K562 (cell line): Measurements from ENCODE around the gene DNAJC25. TPM values are rescaled to one million over a fixed set of nuclear protein-coding genes. Genes with fewer than 3 reads are reported as not detected.

Source experiments
- ATAC-seq: fragments of 200-7000 bp; cut with Tn5 transposase; 3 replicates; pipeline ENCODE4 v1.9.1; 2020; ENCODE audit warnings: moderate library complexity
- BruUV-seq: library from RNA; stranded (reverse); fragments of 400-500 nt; replicated peaks from 2 replicates; lab custom pipeline; 2021; lab: Mats Ljungman, UMichigan
- CTCF ChIA-PET: fragments of 300-600 bp; formaldehyde crosslinking; extraction: SDS; loops from one replicate; lab custom pipeline; 2021; ENCODE audit warnings: low intra/inter-chr PET ratio; lab: Yijun Ruan, JAX
- POLR2A ChIA-PET: fragments of 300-600, 350-650 bp; sonication (Branson Sonifier 250); formaldehyde crosslinking; extraction: SDS; loops from one replicate; lab custom pipeline; 2021; ENCODE audit warnings: antibody characterized with exemption, inconsistent platforms; lab: Yijun Ruan, JAX
- DNase-seq, 4 experiments: peaks; one replicate each; pipeline versions ENCODE4 v3.0.0 to v3.0.0-alpha.2; 2011 to 2018; ENCODE audit warnings: low spot score in 3 of 4, mixed read lengths in 3 of 4; ENCODE audit errors: extremely low read depth in 1 of 4
- FAIRE-seq: peaks from 2 replicates; lab custom pipeline; 2011; peaks lifted over from hg19 to GRCh38; lab: Jason Lieb, UNC
- H2AFZ ChIP-seq: 2 replicates; pipeline ENCODE4 v1.6.0; 2011; ENCODE audit warnings: low read depth, low read length, control low read depth, inconsistent platforms
- H3K27ac ChIP-seq: fragments of 200-600 bp; 3 replicates; pipeline ENCODE4 v1.8.0; 2011; ENCODE audit warnings: low read depth, mild to moderate bottlenecking, control low read depth, inconsistent platforms, low read length, moderate library complexity, mixed read lengths; ENCODE audit errors: extremely low read depth
- H3K27me3 ChIP-seq, 2 experiments: fragments of 300-600 bp in 1 of 2; 2 replicates in 1 of 2; 3 replicates in 1 of 2; pipeline versions ENCODE4 v1.6.0 to v1.8.0; 2011; ENCODE audit warnings: inconsistent platforms in 2 of 2, low read length in 2 of 2, mild to moderate bottlenecking in 1 of 2, mixed read lengths in 1 of 2, moderate library complexity in 1 of 2; ENCODE audit not compliant: control insufficient read depth in 2 of 2, insufficient read depth in 2 of 2
- H3K36me3 ChIP-seq: fragments of 300-600 bp; 3 replicates; pipeline ENCODE4 v1.8.0; 2011; ENCODE audit warnings: mild to moderate bottlenecking, low read length, inconsistent platforms; ENCODE audit not compliant: control insufficient read depth, insufficient read depth
- H3K4me1 ChIP-seq, 2 experiments: fragments of 200-600 bp in 1 of 2; replicated peaks in 1 of 2; 2 replicates in 1 of 2; 3 replicates in 1 of 2; pipeline versions ENCODE4 v1.5.1 to v1.8.0; 2011; ENCODE audit warnings: inconsistent platforms in 2 of 2, low read length in 2 of 2, mild to moderate bottlenecking in 1 of 2, mixed read lengths in 1 of 2, moderate library complexity in 1 of 2; ENCODE audit not compliant: control insufficient read depth in 2 of 2, insufficient read depth in 2 of 2
- H3K4me2 ChIP-seq: 2 replicates; pipeline ENCODE4 v1.6.1; 2011; ENCODE audit warnings: low read length, control low read depth, inconsistent platforms, mixed read lengths; ENCODE audit not compliant: insufficient read depth
- H3K4me3 ChIP-seq: fragments of 200-600 bp; sonication (generic), shearing (Covaris generic); 2 replicates; pipeline ENCODE4 v1.5.1; 2016; ENCODE audit warnings: control low read depth, inconsistent platforms
- H3K79me2 ChIP-seq: fragments of 200-600 bp; 3 replicates; pipeline ENCODE4 v1.8.0; 2011; ENCODE audit warnings: low read length, inconsistent platforms; ENCODE audit not compliant: control insufficient read depth, insufficient read depth
- H3K9ac ChIP-seq, 2 experiments: 2 replicates each; pipeline versions ENCODE4 v1.6.0 to v1.6.1; 2011; ENCODE audit warnings: low read depth in 2 of 2, low read length in 2 of 2, control low read depth in 1 of 2, inconsistent platforms in 1 of 2, mild to moderate bottlenecking in 1 of 2, mixed read lengths in 1 of 2; ENCODE audit not compliant: insufficient read depth in 1 of 2
- H3K9me1 ChIP-seq: one replicate; pipeline ENCODE4 v1.6.0; 2011; ENCODE audit warnings: inconsistent platforms, mild to moderate bottlenecking, low read length, moderate library complexity; ENCODE audit not compliant: control insufficient read depth, insufficient read depth
- H3K9me3 ChIP-seq: replicated peaks from 2 replicates; pipeline ENCODE4 v1.5.1; 2011; ENCODE audit warnings: low read depth, low read length, inconsistent platforms; ENCODE audit not compliant: control insufficient read depth, insufficient read depth
- H4K20me1 ChIP-seq: replicated peaks from 2 replicates; pipeline ENCODE4 v1.6.1; 2011; ENCODE audit warnings: low read length, inconsistent platforms, mixed read lengths; ENCODE audit not compliant: control insufficient read depth, insufficient read depth
- BCOR ChIP-seq: fragments of 450-650 bp; IDR thresholded peaks from 2 replicates; pipeline ENCODE4 v1.6.1; 2016
- CBFA2T2 ChIP-seq: fragments of 450-650 bp; conservative IDR thresholded peaks from 2 replicates; pipeline ENCODE4 v1.6.1; 2017; ENCODE audit warnings: mild to moderate bottlenecking
- MEIS2 ChIP-seq: fragments of 450-650 bp; IDR thresholded peaks from 2 replicates; pipeline ENCODE4 v1.6.1; 2014; ENCODE audit warnings: mild to moderate bottlenecking; ENCODE audit not compliant: partially characterized antibody
- NCOA2 ChIP-seq, 2 experiments: fragments of 450-650 bp; IDR thresholded peaks; 2 replicates each; pipeline ENCODE4 v1.6.1; 2018; ENCODE audit warnings: mild to moderate bottlenecking in 2 of 2, moderate library complexity in 1 of 2; ENCODE audit not compliant: partially characterized antibody in 2 of 2
- POLR2AphosphoS2 ChIP-seq: IDR thresholded peaks from 2 replicates; pipeline ENCODE4 v1.6.1; 2012; ENCODE audit warnings: low read length, improper control_type of control experiment
- SIX5 ChIP-seq, 2 experiments: IDR thresholded peaks; 2 replicates each; pipeline ENCODE4 v1.6.1; 2011; ENCODE audit warnings: low read length in 2 of 2, borderline replicate concordance in 1 of 2, low read depth in 1 of 2, mild to moderate bottlenecking in 1 of 2, moderate library complexity in 1 of 2; ENCODE audit not compliant: insufficient read depth in 1 of 2
- SMARCE1 ChIP-seq: fragments of 450-650 bp; IDR thresholded peaks from 2 replicates; pipeline ENCODE4 v1.7.1; 2016; ENCODE audit warnings: mild to moderate bottlenecking
- SOX6 ChIP-seq: fragments of 450-650 bp; IDR thresholded peaks from 2 replicates; pipeline ENCODE4 v1.6.1; 2014; ENCODE audit warnings: mild to moderate bottlenecking
- SRSF7 ChIP-seq: fragments of 200-400 bp; formaldehyde crosslinking; optimal IDR thresholded peaks from 2 replicates; pipeline ENCODE3; 2017; ENCODE audit warnings: mild to moderate bottlenecking, low read depth, low read length
- TCF7 ChIP-seq: sonication (generic); IDR thresholded peaks from 2 replicates; pipeline ENCODE4 v1.6.1; 2016; ENCODE audit warnings: antibody characterized with exemption, borderline replicate concordance
- TEAD2 ChIP-seq: fragments of 450-650 bp; IDR thresholded peaks from 2 replicates; pipeline ENCODE4 v1.6.1; 2016; ENCODE audit warnings: missing genetic modification characterization, control low read depth, missing compliant biosample characterization
- TFAM ChIP-seq: fragments of 250-450 bp; sonication (Bioruptor Pico); conservative IDR thresholded peaks from 2 replicates; pipeline ENCODE4 v1.5.0; 2021; ENCODE audit warnings: mild to moderate bottlenecking, moderate library complexity
- TRIM24 ChIP-seq, 2 experiments: fragments of 450-650 bp; IDR thresholded peaks; 2 replicates each; pipeline ENCODE4 v1.6.1; 2016
- WHSC1 ChIP-seq: IDR thresholded peaks from one replicate; pipeline ENCODE4 v1.6.1; 2012; ENCODE audit warnings: low read length, control low read depth, inconsistent platforms
- ZBTB7A ChIP-seq: IDR thresholded peaks from 2 replicates; pipeline ENCODE4 v1.6.1; 2011; ENCODE audit warnings: low read depth, mild to moderate bottlenecking, low read length, moderate library complexity, borderline replicate concordance; ENCODE audit not compliant: control insufficient read depth
- ZFP36 ChIP-seq: fragments of 150-350 bp; IDR thresholded peaks from 2 replicates; pipeline ENCODE4 v1.6.1; 2018; ENCODE audit warnings: low read length, low read depth; ENCODE audit not compliant: partially characterized antibody
- ZNF23 ChIP-seq: fragments of 250-450 bp; sonication (Bioruptor Pico); IDR thresholded peaks from 2 replicates; pipeline ENCODE4 v1.4.0; 2020; ENCODE audit warnings: mild to moderate bottlenecking
- ZNF24 ChIP-seq: fragments of 450-650 bp; IDR thresholded peaks from 2 replicates; pipeline ENCODE4 v1.6.1; 2016
- ZNF668 ChIP-seq: fragments of 250-450 bp; sonication (Bioruptor Pico); IDR thresholded peaks from 2 replicates; pipeline ENCODE4 v1.8.0; 2022; ENCODE audit warnings: mild to moderate bottlenecking, inconsistent platforms
- WGBS: fragments of 100-300 bp; shearing (Covaris generic); methylation state at CpG from one replicate; pipeline ENCODE4 v1.1.6; 2016; ENCODE audit warnings: low coverage, mixed read lengths; ENCODE audit not compliant: insufficient coverage; ENCODE audit errors: missing lambda C conversion rate; 5-methylcytosine and 5-hydroxymethylcytosine counted together
- in situ Hi-C: fragments of 300-500 bp; cut with MboI; formaldehyde crosslinking; loops from 4 replicates; pipeline ENCODE4 v1.15.0; 2018; ENCODE audit warnings: inconsistent platforms, mixed read lengths
- intact Hi-C: fragments of 100-400 bp; cut with micrococcal nuclease; formaldehyde crosslinking; loops from 2 replicates; pipeline ENCODE4 v1.14.2; 2022
- polyA plus RNA-seq, 8 experiments: library from polyadenylated mRNA; depleted of rRNA in 4 of 8; stranded (reverse) in 5 of 8; unstranded in 3 of 8; fragments of >200 nt; fragmentation: Nextera tagmentation in 2 of 8; fragmentation: Illumina TruSeq in 1 of 8; extraction: Ambion mirVana in 2 of 8; extraction: Trizol in 1 of 8; gene quantifications; 2 replicates each; pipeline versions ENCODE4 v1.2.1 to v1.2.3, GENCODE V29; 2011 to 2014; ENCODE audit warnings: inconsistent platforms in 1 of 8, missing spikeins in 1 of 8
- total RNA-seq, 7 experiments: library from RNA; depleted of rRNA in 6 of 7; stranded (reverse); fragments of >200 nt in 6 of 7; fragmentation: Illumina TruSeq in 2 of 7; extraction: Trizol in 2 of 7; gene quantifications; 2 replicates each; pipeline versions ENCODE4 v1.2.1 to v1.2.3, GENCODE V29; 2011 to 2021; ENCODE audit warnings: low replicate concordance in 1 of 7
- TF ChIP-seq, protein P1 (sequence below): fragments of 450-650 bp; IDR thresholded peaks from 2 replicates; pipeline ENCODE4 v1.6.1; 2016; ENCODE audit warnings: low read depth, mild to moderate bottlenecking, moderate library complexity
- TF ChIP-seq, protein P2 (sequence below), 2 experiments: fragments of 450-650 bp in 1 of 2; sonication (generic) in 1 of 2; formaldehyde crosslinking; conservative IDR thresholded peaks; 2 replicates each; pipeline versions ENCODE4 v1.4.0 to v1.8.1; 2020 to 2022; ENCODE audit warnings: mild to moderate bottlenecking in 1 of 2, missing genetic modification reagents in 1 of 2

DNAJC25 gene
- total and polyA plus RNA-seq, 9 of the 15 experiments (the other 6 are each of a cell fraction or from before 2014, with no cell fraction given), result 3.7 to 11.2 (median 7.1) TPM

DNA sequence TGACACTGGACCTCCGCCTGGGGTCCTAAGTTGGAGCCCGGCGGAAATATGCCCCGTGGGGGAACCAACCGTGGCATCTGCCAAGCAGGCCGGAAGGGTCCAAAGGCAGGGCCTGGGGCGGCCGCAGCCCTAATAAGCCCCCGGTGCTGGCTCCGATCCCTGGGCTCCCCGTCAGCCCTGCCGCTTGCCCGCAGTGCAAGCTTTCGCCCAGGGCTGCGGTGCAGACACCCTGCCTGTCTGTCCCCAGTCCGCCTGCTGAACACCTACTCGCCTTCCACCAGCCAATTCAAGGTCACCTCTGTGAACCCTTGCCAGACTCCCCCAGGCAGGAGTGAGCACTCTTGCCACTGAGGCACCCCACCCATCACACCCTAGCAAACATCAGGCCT lies 31.2 kb upstream of the DNAJC25 start (continued):
- TF ChIP-seq SRSF7, result no peak

DNA sequence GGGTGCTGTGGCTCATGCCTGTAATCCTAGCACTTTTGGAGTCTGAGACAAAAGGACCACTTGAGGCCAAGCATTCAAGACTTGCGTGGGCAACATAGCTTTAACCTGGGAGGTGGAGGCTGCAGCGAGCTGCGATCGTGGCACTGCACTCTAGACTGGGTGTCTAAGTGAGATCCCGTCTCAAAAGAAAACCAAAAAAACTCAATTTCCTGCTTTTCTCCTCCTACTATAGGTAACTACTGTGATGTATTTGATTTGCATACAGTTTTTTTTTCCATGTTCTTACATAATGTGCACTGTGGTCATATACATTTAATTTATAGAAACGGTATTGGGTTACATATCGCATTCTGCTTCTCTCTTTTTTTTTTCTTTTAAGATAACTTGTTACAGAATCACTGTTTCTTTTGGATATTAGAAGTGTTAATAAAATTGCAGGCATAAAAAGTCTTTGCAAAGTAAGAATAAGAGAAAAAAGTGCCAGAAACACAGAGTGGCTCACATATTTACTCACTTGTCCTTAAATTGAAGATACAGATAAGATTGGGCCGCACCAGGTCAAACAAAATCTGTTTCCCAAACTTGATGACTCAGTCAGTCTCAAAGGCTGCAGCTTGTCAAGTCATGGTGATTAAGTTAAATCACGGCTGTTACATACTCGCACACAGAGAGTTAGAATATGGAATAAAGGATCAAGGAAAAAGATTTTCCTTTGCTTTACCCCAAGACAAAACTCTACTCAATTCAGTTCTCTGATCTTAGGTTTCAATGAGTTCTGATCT lies 29.7 kb upstream of the DNAJC25 start:
- DNase-seq, result peak in 3 of 4 experiments; percentile 15 to 32 (median 17)
- Histone ChIP-seq H3K27me3 (peaks cover 17 to 21% of the 10 kb centered on the region in 2 experiments; a peak in 4 of 5 replicates), H4K20me1 (no peaks in the 10 kb centered on the region), H3K4me2 (no peak overlapping the region), H3K4me3 (no peak overlapping the region), H3K27ac (no peak overlapping the region), H3K36me3 (no peaks in the 10 kb centered on the region), H2AFZ (no peak overlapping the region), H3K79me2 (no peaks in the 10 kb centered on the region), H3K4me1 (peaks cover 2 to 14% of the 10 kb centered on the region in 2 experiments; a peak in 2 of 5 replicates), H3K9me3 (peaks cover 2% of the 10 kb centered on the region; the same call in 1 of the 2 replicates), H3K9me1 (no peaks in the 10 kb centered on the region), H3K9ac (no peak overlapping the region)
- 5% methylated on average over 10 of the region's 10 CpGs for WGBS
- ChIA-PET CTCF (interaction anchor here (0.8 kb wide), 1 partner anchor 20 kb away, joined by 4 read pairs; no protein-coding TSS in a partner anchor), POLR2A (interaction anchor here (1.1 kb wide), 1 partner anchor 11 kb away, joined by 3 read pairs; no protein-coding TSS in a partner anchor)
- peak; percentile 51; the same call in 2 of the 3 replicates for ATAC-seq
- intact Hi-C loops (no loop called here), in situ Hi-C loops (no loop called here)
- BruUV-seq, result no TSS peak
- no peak for FAIRE-seq
- TF ChIP-seq, protein P1, sequence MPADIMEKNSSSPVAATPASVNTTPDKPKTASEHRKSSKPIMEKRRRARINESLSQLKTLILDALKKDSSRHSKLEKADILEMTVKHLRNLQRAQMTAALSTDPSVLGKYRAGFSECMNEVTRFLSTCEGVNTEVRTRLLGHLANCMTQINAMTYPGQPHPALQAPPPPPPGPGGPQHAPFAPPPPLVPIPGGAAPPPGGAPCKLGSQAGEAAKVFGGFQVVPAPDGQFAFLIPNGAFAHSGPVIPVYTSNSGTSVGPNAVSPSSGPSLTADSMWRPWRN, result peak; percentile 85
- peak; percentile 59 for TF ChIP-seq MEIS2
- TF ChIP-seq NCOA2 (IDR thresholded peaks at IDR 0.05; ENCODE audit: partially characterized antibody in 2 of 2), result peak in 1 of 2 experiments; percentile 44
- TF ChIP-seq SMARCE1, result peak; percentile 61; the same call in 1 of the 2 replicates
- no peak for TF ChIP-seq TFAM (CRISPR knock-in tag)
- TF ChIP-seq ZNF23 (CRISPR knock-in tag), result no peak
- TF ChIP-seq ZFP36, result peak; percentile 8
- no peak for TF ChIP-seq TCF7
- peak; percentile 33 to 35; a peak in 1 of 4 replicates for TF ChIP-seq TRIM24 (IDR thresholded peaks at IDR 0.05)
- TF ChIP-seq, protein P2, sequence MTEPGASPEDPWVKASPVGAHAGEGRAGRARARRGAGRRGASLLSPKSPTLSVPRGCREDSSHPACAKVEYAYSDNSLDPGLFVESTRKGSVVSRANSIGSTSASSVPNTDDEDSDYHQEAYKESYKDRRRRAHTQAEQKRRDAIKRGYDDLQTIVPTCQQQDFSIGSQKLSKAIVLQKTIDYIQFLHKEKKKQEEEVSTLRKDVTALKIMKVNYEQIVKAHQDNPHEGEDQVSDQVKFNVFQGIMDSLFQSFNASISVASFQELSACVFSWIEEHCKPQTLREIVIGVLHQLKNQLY (CRISPR knock-in tag; conservative IDR thresholded peaks at IDR 0.05), result no peak
- TF ChIP-seq SIX5 (IDR thresholded peaks at IDR 0.05; ENCODE audit: borderline replicate concordance in 1 of 2, insufficient read depth in 1 of 2, low read depth in 1 of 2, low read length in 2 of 2), result no peak
- no peak for TF ChIP-seq TEAD2 (tag)
- no peak; the same call in 1 of the 2 replicates for TF ChIP-seq CBFA2T2
- no peak; the same call in 1 of the 2 replicates for TF ChIP-seq BCOR
- peak; percentile 51; the same call in 1 of the 2 replicates for TF ChIP-seq SOX6
- no peak for TF ChIP-seq POLR2AphosphoS2
- no peak for TF ChIP-seq ZNF24
- no peak for TF ChIP-seq WHSC1
- no peak for TF ChIP-seq ZNF668 (CRISPR knock-in tag)
- no peak for TF ChIP-seq ZBTB7A
